Fibroblast of skin of abdomen (primary cell): ENCODE data around the gene SLC25A51. TPM values are rescaled to one million over a fixed set of nuclear protein-coding genes. Genes with fewer than 3 reads are reported as not detected.

Experiments
- DNase-seq: peaks from one replicate; pipeline ENCODE4 v3.0.0-alpha.2; 2013
- polyA plus RNA-seq, 2 experiments: library from polyadenylated mRNA; unstranded; fragments of 120-200 nt; gene quantifications; one replicate each; pipeline ENCODE4 v1.2.1, GENCODE V29; 2013; ENCODE audit not compliant: insufficient read length in 2 of 2

SLC25A51 gene
- polyA plus RNA-seq (2013, experiment 1 of 2; ENCODE audit: insufficient read length): 18.2 TPM
- 18.8 TPM for polyA plus RNA-seq (2013, experiment 2 of 2; ENCODE audit: insufficient read length)

DNA sequence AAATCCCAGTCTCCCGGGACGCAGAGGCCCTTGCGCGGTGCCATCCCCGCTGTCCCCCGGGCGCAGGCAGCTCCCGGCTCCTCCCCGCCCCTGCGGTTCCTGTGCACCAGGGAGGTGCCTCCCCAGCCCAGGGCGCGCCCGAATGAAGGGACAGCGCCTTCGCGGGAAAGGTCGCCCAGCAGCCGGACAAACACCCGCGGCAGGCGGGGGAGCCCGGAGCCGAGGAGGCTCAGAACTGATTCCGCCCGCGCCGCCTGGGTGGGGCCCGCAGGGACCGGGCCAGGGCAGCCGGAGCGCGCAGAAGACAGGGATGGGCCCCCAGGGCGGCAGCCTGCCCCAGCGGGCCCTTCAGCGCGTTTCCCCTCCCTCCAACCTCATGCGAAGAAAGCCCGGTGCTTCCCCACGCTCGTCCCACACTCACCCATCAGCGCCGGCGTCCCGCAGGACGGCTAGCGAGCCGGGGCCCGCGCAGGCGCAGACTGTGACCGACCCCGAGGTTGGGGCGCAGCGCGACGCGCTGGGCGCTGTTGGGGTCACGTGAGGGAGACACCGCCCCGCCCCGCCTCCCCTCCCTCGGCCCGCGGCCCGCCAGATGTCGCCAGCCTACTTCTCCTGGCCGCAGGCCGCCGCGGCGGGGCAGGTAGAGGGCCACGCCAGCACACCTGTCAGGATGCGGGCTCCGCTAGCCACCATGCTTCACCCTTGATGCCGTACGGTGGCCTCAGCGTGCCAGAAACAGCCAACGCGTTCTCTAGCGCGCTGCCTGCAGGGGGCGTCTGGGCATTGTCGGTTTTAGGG lies at the start of gene SLC25A51:
TSS of gene SLC25A51 (minus strand) at position 481 of the 798 bp plus-strand sequence. CDS start 15,577 bp downstream, outside the sequence.
- DNase-seq: peak; percentile 92

DNA sequence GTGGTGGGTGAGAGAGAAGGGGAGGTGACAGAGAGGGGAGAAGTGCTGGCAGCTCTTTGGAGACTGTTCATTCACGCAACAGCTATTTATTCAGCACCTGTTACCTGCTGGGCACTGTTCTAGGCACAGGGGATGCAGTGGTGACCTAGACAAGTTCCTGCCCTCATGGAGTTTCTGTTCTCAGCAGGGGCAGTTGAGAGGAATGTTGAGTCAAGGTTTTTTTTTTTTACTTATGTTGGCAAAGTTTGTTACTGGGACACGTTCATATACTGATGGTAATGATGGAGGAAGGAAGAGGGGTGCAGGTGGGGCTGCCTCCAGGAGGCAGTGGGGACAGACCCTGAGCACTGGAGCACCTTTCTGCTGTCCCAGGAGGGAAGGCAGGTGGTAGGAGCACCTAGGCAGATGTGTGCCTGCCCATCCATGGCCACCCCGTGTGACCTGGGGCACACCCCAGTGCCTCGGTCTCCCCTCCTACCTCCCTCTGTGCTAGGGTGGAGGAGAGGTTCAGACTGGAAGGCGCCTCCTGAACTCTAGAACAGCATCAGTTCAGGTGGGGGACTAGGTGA lies 49.4 kb upstream of the SLC25A51 start:
- DNase-seq: no peak

DNA sequence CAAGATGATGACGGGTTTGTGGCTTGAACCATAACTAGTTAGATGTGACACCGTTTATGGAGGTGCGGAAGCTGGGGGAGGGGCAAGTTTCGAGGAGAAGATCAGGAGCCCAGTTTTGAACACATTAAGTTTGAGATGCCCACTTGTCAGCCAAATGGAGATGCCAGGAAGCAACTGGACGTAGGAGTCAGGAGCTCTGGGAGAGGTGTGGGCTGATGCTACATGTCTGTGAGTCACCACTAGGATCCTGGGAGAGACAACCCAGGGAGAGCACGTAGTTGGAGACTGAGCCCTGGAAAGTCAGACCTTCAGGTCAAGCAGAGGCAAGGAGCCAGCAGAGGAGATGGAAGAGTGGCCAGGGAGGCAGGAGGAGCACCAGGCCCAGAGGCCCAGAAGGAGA lies 48.8 kb upstream of the SLC25A51 start:
- peak; percentile 57 for DNase-seq

DNA sequence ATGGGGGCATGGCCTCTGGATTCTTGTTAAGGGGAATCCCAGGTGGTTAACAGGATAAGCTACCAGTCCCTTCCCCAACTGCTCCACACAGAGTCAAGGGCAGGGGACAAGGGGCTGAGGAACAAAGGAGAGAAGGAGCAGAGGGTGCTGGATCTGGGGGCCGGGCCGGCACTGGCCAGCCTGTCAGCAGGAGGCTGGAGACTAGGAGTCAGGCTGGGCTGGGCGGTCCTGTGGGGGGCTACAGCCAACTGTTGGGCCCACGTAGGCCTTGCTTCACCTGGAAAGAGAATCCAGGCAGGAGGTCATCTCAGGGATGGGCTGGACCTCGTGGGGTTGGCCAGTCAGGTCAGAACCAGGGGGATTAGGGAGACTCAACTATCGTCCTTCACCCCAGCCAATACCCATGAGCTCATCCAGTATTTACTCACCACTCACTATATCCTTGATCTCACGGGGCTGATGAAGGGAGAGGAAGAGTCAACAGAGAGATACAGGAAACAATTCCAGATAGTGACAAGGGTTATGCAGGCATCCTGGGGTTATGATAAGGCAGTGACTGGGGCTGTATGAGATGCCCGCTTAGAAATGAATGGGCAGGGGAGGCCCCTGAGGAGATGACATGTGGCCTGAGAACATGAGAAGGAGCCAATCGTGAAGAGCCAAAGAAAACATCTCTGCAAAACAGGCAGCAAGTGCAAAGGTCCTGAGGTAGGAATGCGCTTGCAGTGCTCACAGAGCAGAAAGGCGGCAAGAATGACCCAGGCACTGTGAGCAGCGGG lies 47.9 kb upstream of the SLC25A51 start:
- DNase-seq: no peak

DNA sequence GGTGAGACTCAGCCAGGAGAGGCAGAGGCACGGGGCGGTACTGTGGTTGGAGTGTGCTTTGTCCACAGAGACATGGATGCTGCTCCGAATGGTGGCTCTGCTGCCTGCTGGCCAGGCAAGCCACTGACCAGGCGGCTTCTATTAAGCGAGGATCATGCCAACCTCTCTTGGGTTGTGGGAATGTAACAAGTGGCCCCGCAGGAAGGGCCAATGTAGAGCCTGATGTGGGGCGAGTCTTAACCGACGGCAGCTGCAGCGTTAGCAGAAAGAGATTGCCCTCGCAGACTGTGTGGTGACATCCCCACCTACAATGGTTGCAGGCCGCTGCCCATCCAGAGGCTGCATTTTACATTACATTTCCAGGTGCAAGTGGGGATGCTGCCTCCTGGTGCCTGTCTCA lies 46.6 kb upstream of the SLC25A51 start:
- DNase-seq: no peak

DNA sequence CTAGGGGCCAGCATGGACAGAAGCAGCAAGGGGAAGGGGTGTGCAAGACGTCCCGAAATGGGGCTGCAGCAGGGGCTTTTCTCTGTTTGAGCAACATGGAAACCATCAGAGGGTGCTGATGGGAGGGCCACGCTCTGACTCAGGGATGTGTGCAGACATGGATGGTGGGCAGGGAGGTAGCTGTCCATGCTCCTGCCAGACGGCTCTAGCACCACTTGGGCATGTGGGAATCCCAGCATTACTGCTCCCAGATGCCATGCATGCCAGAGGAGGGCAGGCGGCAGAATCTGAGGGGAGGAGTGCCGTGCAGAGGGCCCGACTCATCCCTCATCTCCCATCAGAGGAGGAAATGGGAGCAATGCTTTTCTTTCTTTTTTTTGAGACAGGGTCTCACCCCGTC lies 45.6 kb upstream of the SLC25A51 start:
- peak; percentile 31 for DNase-seq

GRCh38 chr9:37948417-37948980 lies 44.6 kb upstream of the SLC25A51 start:
- DNase-seq: no peak

DNA sequence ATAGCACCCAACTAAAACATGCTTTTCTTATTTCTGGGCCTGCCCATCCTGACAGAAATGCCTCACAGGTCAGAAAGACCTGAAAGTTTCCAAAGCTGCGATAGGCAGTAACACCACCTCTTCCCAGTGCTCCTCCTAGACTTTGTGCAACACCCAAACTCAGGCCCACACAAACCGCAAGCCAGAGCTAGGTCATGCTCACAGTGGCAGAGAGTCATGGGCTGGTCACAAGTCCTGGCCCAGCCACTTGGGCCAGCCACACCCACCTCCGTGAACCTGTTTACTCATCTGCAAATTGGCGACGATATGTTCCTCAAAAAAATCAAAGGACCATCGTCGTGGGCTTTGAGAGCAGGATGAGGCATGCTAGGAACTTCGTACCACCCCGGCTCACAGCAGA lies 44.0 kb upstream of the SLC25A51 start:
- DNase-seq: no peak

GRCh38 chr9:37947471-37947870 lies 43.5 kb upstream of the SLC25A51 start:
- DNase-seq: no peak

DNA sequence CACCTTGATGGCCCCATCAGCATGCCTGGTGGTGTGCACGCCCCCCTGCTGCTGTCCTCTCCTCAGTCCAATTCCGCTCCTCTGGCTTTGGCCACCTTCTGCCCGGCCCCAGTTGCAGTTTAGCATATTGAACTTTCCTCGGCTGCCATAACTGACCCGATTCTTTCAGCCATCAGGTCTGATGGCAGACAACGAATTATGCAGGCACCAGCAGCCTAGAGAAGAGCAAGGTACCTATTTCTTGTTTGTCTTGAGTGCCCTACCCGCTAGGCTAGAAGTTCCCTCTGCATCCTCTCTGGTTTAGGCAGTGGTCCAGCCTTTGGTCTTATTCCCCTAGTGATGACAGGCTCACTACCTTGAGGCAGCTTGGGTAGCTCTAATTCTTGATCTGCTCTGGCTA lies 43.0 kb upstream of the SLC25A51 start:
- DNase-seq: no peak

DNA sequence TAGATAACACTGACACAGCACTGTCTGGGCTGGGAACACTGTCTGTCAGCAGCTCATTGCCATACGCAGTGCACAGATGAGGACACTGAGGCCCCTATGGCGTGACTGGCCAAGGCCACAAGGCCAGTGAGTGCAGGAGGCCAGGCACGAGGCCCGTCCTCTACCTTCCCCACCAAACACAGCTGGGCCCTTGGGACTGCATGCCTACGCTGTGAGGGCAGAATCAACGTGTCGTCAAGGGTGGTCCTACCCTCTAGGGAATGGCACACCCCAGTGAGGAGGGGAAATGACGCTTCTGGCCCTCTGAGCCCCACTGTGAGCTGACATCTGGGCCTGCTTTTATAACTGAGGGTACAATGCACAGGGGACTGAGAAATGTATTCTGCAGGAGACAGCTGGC lies 42.1 kb upstream of the SLC25A51 start:
- DNase-seq: no peak

- peak; percentile 45 for DNase-seq
Observed at GRCh38 chr9:37944671-37945481, 40.9 kb upstream of the SLC25A51 start.

DNA sequence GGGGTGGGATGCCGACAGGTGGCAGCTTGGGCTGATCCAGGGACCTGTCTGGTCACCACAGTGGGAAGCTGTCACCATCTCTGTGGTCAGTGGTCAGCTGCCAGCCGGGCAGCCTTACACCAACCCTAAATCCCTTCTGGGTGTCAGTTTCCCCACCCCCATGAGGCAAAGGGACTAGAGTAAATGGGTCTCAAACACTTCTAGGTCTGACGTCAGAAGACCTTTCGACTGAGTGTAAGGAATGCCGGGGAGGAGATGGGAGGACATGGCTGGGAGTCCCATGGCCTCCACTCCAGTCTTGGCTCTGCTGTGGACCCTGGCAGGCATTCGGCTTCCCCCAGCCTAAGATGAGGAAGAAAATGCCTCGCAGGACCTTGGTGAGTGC lies 40.3 kb upstream of the SLC25A51 start:
- DNase-seq: no peak

DNA sequence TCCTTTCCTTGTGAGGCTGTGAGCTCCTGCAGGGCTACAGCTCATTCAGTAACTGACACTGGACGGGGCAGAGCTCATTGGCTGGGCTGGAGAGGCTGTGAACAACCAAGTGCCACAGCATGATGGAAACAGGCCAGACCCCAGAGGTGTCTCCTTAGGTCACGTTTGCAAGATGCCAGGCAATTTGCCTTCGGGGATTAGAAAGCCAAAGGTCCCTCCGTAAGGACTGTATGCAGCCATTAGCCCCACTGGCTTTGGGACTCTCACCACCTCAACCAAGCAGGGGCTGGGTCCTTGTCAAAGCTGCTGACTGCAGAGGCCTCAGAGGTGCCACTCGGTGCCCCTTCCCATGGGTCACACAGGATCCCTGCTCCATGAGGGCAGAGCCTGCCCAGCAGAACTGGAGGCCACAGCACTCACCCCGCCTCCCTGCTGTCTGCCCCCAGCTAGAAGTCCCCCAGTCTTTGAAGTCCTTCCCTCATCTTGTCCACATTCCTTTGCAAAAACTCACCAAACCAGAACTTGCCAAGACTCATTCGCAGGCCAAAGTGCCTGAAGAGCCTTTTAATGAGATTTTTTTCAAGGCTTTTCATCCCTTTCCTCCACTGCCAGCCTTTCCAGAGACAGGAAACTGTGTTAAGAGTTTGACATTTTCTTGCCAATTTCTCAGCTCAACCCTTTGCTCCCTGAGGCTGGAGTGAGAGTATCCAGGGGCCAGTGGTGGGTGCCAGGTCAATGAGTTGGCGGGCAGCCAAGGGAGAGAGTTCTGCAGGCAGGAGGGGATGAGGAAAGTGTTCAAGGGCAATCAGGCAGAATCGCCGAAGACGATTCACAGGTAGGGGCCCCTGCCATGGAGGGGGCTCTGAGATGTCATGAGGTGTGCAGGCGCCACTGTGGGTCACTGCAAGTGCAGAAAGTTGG lies 39.7 kb upstream of the SLC25A51 start:
- DNase-seq: peak; percentile 94

- no peak for DNase-seq
Observed at GRCh38 chr9:37942621-37943344, 38.9 kb upstream of the SLC25A51 start.

GRCh38 chr9:37941253-37941652 lies 37.3 kb upstream of the SLC25A51 start:
- DNase-seq: no peak

- DNase-seq: no peak
Observed at GRCh38 chr9:37939575-37940095, 35.7 kb upstream of the SLC25A51 start.

GRCh38 chr9:37938121-37938891 lies 34.4 kb upstream of the SLC25A51 start:
- peak; percentile 86 for DNase-seq

DNA sequence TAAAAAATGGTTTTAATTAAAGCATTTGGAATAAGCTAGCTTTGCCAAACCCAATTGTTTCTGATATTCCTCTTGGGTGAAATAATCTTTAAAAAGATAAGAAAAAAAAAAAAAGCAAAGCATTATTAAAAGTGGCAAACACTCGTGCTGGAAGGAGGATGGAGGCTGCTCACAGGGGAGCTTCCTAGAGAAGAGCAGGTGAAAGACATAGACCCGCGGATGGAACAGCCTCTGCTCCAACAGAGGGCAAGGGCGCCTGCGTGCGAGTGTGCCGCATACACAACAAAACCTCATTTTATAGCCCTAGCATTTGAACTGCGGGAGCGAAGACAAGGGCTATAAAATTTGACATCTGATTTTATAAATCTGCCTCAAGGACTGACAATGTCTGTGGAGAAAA lies 33.4 kb upstream of the SLC25A51 start:
- no peak for DNase-seq
